ENCODE data around the gene NKX1-1.
"Not testable (repeated sequence)": the region's sequence is repeated elsewhere in the genome, so short reads cannot be mapped to it uniquely, and the experiment has no call there.

Gene NKX1-1

GRCh38 chr4:1406394-1406980 lies at the start of gene NKX1-1:
TSS of gene NKX1-1 (minus strand) at chr4:1406442. CDS start at chr4:1406442, 0 bp downstream.
- no peak for DNase-seq (ENCODE audit: low read depth in 3 of 3)

- DNase-seq (ENCODE audit: low read depth in 3 of 3) = no peak
These were observed 47.5 kb upstream of the NKX1-1 start for GRCh38 chr4:1453731-1454130.

GRCh38 chr4:1452431-1453051 lies 46.3 kb upstream of the NKX1-1 start:
- DNase-seq (ENCODE audit: low read depth in 3 of 3) = no peak

DNA sequence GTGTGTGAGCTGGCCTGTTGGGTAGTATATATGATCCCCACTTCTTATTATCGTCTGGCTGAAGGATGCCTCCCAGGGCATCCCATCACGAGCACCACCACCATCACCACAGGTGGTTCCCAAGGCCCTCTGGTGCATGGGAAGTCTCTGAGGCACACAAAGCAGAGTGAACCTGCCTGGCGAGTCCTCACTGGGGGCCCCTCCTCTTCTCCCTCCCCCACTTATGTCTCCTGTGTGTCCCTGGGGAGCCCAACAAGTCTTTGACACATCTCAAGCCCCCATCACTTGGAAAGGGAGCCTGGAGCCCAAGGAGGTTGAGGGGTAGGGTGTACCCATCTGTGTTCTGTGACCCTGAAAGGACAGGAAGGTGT lies 45.5 kb upstream of the NKX1-1 start:
- DNase-seq (ENCODE audit: low read depth in 3 of 3) = no peak

- no peak for DNase-seq (ENCODE audit: low read depth in 3 of 3)
These were observed 45.0 kb upstream of the NKX1-1 start for GRCh38 chr4:1451106-1451751.

DNA sequence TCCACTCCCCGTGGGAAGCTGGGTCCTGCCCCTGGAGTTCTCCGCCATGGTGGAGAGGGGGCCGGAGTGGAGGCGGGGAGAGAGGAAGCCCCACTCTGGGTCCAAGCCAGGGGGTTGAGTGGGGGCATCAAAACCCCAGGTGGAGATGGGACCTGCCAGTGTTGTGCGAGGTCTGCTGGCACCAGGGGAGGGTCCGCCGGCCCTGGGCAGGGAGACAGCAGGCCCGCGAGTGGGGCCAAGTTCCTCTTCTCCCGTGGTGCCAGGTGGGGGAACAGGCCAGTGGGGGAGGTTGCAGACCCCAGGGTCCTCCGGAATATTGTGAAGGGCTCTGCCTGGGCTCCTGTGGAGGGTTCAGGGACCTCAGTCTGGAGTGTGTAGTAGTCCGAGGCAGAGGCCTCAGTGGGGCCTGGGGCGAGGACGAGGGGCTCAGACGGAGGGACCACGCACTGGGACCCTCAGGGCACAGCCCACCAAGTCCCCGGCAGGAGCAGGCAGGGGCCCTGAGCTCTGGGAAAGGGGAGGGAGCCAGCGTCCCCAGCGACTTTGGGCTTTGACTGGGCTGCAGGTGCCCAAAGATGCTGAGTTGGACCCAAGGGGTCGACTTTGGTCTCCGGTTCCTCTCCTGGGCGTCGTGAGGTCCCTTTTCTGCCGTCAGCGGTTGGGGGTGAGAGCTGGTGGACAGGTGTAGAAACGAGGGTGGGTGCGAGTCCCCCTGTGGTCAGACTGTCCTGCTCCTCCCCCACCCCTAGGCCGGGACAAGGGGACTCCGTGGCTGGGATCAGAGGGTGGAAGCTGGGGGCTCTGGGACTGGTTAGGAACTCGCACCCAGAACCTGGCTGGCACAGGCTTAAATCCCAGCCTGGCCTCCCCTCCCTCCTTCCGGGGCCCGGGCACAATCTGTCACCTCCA lies 43.8 kb upstream of the NKX1-1 start:
- no peak for DNase-seq (ENCODE audit: low read depth in 3 of 3)

DNA sequence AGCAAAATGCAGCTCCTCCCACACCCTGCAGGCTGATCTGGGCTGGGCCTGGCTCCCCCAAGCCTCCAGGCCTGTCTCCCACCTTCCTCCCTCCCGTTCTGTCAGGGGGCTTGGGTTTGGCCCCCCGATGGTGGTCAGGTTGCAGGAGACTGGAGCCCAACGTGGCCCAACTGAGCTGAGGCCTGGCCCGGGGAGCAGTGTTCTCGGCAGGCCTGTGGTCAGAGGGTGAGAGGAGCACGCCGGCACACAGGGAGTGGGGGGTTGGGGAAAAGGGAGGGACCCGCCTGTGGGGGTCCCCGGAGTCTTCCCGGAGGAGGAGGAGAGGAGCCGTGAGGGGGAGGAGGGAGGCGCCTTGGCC lies 43.2 kb upstream of the NKX1-1 start:
- no peak for DNase-seq (ENCODE audit: low read depth in 3 of 3)

DNA sequence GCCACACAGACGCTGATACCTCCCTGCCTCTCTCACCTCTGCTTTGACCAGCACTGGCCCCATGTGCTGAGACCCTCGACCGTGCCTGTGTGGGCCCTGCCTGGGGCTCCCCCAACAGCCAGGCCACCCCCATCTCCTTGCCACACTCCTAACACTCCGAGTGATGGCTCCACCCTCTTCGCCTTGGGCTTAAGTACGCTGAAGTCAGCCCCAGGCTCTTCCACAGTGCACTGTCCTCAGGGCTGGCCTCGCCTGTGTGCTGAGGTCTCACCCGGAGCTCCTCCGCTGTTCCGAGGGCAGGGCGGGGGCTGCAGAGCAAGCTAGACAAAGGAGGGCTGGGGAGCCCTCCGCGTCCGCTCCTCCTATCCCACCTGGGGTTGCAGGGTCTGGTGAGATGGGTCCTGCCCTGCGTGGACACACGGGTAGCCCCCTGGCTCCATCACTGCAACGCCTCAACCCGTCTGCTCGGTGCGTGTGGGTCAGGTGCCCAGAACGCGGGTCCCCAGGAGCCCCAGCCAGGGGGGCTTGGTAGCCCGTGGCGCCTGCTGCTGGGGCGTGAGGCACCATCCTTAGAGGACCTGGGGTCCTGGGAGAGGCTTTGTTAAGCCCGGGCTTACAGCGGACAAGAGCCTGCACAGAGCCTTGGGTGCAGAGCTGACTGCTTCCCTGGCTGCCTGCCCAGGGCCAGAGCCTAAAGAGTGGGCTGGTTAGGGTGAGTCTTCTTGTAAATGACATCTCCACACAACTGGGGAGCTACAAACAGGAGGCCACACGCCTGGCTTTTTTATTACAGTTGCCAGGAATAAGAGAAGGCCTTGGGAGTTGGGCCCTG lies 42.6 kb upstream of the NKX1-1 start:
- no peak for DNase-seq (ENCODE audit: low read depth in 3 of 3)

GRCh38 chr4:1447676-1448588 lies 41.7 kb upstream of the NKX1-1 start:
- DNase-seq (ENCODE audit: low read depth in 3 of 3) = no peak

DNA sequence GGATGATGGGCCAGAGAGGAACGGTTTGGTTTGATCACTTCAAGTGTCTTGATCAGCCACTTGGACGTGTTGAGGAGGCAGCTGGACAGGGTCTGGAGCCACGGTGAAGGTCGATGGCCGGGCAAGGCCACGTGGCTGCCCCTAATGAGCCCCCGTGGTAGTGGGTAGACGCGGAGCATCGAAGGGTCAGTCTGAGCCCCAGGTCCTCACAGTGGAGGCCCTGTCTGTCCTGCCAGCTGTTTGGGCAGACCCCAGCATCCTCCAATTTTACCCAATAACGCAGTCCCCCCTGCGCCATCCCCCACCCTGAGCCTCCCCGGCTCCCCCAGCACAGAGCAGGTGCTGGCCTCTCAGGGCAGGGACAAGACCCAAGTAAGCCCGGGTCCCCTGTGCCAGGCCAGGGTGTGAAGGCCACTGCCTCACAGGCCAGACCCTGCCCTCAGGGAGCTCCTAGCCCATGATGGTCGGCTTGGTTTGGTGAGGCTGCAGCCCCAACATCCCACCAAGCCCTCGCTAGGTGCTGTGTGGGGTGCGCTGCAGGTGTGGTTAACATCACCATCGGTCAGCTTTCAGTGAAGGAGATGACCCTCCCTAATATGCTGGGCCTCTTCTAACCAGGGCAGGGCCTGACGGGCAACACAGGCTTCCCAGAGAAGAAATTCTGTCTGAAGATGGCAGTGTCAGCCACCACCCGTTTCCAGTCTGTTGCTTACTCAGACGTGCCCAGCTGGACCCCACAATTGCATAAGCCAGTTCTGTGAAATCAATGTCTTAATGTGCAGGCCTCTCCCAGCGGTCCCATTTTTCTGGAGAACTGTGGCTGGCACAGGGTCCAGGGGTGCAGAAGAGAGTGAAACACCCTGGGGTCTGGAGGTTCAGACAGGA lies 40.5 kb upstream of the NKX1-1 start:
- DNase-seq (ENCODE audit: low read depth in 3 of 3) = no peak

DNA sequence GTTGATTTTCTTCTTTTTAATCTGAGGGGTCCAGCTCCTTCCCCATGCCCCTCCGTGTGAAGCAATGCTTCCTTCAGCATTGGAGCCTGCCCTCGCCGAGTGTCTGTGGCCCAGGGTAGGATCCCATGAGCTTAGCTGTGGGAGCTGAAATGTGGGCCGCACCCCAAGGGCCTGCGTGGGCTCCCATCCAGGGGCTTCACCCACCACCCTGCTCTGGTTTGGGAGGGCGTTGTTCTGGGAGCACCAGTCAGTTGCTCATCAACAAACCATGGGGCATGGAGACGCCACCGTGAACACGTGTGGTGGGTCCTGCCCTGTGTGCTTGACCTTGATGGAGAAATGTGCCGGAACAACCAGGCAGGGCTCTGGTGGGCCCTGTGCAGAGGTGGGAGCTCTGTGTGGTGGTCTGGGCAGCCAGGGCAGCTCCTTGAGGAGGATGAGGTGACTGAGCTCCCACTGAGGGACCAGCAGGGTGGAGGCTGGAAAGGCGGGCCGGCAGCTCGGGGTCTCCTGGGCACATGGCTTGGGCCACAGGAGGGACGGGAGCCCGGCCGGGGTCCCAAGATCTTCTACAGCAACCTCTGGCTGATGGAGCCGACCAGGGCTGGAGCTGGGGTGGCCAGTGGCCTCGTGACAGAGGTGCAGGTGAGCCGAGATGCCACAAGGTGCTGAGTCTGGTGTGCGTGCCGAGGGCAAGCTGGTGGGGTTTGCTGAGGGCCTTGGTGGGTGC lies 39.6 kb upstream of the NKX1-1 start:
- DNase-seq (ENCODE audit: low read depth in 3 of 3) = no peak

DNA sequence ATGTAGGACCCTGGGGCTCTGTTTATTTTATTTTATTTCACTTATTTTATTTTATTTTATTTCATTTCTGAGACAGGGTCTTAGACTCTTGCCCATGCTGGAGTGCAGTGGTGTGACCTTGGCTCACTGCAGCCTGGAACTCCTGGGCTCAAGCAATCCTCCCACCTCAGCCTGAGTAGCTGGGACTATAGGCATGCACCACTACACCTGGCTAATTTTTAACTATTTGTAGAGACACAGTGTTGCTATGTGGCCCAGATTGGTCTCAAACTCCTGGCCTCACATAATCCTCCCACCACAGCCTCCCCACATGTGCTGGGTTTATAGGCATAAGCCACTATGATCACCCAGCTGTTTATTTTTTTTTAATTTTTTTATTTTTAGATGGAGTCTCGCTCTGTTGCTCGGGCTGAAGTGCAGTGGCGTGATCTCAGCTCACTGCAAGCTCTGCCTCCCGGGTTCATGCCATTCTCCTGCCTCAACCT lies 37.5 kb upstream of the NKX1-1 start:
- not testable (repeated sequence) for DNase-seq (ENCODE audit: low read depth in 3 of 3)

GRCh38 chr4:1427010-1427409 lies 20.8 kb upstream of the NKX1-1 start:
- no peak for DNase-seq (ENCODE audit: low read depth in 3 of 3)

DNA sequence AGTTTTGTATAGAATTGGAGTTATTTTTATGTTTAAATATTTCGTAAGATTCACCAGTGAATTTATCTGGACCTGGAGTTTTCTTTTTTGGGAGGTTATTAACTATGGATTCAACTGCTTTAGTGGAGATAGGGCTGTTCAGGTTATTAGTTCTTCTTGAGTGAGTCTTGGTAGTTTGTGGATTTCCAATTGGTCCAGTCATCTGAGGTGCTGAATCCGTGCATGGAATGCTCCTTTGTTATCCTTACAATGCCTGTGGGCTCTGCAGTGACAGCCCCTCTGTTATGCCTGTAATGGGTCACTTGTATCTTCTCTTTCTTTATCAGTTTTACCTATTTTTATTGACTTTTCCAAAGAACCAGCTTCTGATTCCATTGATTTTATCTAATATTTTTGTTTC lies 15.4 kb upstream of the NKX1-1 start:
- no peak for DNase-seq (ENCODE audit: low read depth in 3 of 3)

- no peak for DNase-seq (ENCODE audit: low read depth in 3 of 3)
These were observed 13.5 kb upstream of the NKX1-1 start for GRCh38 chr4:1419708-1420107.

DNA sequence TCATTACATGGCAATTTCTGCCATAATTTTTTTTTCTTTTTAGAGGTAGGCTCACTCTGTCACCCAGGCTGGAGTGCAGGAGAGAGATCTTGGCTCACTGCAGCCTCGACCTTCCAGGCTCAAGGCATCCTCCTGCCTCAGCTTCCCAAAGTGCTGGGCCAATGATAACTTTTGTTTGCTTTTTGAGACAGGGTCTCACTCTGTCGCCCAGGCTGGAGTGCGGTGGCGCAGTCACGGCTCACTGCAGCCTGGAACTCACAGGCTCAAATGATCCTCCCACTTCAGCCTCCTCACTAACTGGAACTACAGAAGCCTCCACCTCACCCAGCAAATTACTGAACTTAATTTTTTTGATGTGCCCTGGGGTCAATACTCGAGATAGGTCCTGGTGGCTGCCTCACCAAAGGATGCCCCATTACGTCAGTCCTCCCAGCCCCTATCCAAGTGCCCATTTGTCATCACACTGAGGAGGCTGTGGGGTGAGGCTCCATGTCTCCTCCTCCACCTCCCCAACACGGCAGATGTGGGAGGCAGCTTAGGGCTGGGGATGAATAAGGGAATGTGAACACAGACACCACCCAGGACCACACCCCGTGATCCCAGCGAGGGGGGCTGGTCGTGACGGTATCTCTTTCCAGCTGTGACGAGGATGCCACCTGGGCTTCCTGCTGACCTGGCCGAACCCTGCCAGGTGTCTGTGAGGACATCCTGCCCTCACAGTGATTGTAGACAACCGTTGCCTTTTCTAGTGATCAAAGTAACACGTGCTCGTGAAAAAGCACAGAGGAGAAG lies 12.4 kb upstream of the NKX1-1 start:
- no peak for DNase-seq (ENCODE audit: low read depth in 3 of 3)

- no peak for DNase-seq (ENCODE audit: low read depth in 3 of 3)
These were observed 11.5 kb upstream of the NKX1-1 start for GRCh38 chr4:1417522-1418390.
